Mesendoderm (in vitro differentiated cells): ENCODE results near the gene APIP.
"Not testable (repeated sequence)": the region's sequence is repeated elsewhere in the genome, so short reads cannot be mapped to it uniquely, and the experiment has no call there.

ENCODE experiments used
- DNase-seq: peaks from one replicate; pipeline ENCODE4 v3.0.0; 2013
- H2AK5ac ChIP-seq: 2 replicates; pipeline ENCODE4 v1.6.1; 2013; ENCODE audit warnings: low read length, inconsistent platforms
- H2BK120ac ChIP-seq: 2 replicates; pipeline ENCODE4 v1.6.1; 2013; ENCODE audit warnings: low read depth, mild to moderate bottlenecking, low read length, moderate library complexity, mixed read lengths
- H2BK15ac ChIP-seq: replicated peaks from 2 replicates; pipeline ENCODE4 v1.6.1; 2013; ENCODE audit warnings: low read depth, mild to moderate bottlenecking, moderate library complexity
- H2BK5ac ChIP-seq: 2 replicates; pipeline ENCODE4 v1.6.1; 2013; ENCODE audit warnings: low read length, inconsistent platforms
- H3K18ac ChIP-seq: 2 replicates; pipeline ENCODE4 v1.6.1; 2013; ENCODE audit warnings: mild to moderate bottlenecking, low read length, mixed read lengths
- H3K23ac ChIP-seq: one replicate; pipeline ENCODE4 v1.6.1; 2013; ENCODE audit warnings: low read length
- H3K27ac ChIP-seq: 2 replicates; pipeline ENCODE4 v1.5.1; 2013; ENCODE audit warnings: low read depth, mild to moderate bottlenecking, inconsistent platforms, low read length, moderate library complexity
- H3K27me3 ChIP-seq: 2 replicates; pipeline ENCODE4 v1.6.1; 2013; ENCODE audit warnings: low read length, control low read depth, mild to moderate bottlenecking, inconsistent platforms; ENCODE audit not compliant: insufficient read depth, poor library complexity
- H3K36me3 ChIP-seq: 2 replicates; pipeline ENCODE4 v1.6.1; 2013; ENCODE audit warnings: low read length, inconsistent platforms; ENCODE audit not compliant: control insufficient read depth, insufficient read depth
- H3K4ac ChIP-seq: one replicate; pipeline ENCODE4 v1.6.1; 2013; ENCODE audit warnings: low read depth, mild to moderate bottlenecking, low read length, moderate library complexity
- H3K4me1 ChIP-seq: 2 replicates; pipeline ENCODE4 v1.6.1; 2013; ENCODE audit warnings: low read depth, low read length, inconsistent platforms; ENCODE audit not compliant: control insufficient read depth
- H3K4me2 ChIP-seq: 2 replicates; pipeline ENCODE4 v1.6.1; 2013; ENCODE audit warnings: low read length
- H3K4me3 ChIP-seq: 2 replicates; pipeline ENCODE4 v1.5.1; 2013; ENCODE audit warnings: mild to moderate bottlenecking, low read length
- H3K56ac ChIP-seq: one replicate; pipeline ENCODE4 v1.6.1; 2013; ENCODE audit warnings: low read length
- H3K79me1 ChIP-seq: 2 replicates; pipeline ENCODE4 v1.6.1; 2013; ENCODE audit warnings: low read length, inconsistent platforms
- H3K79me2 ChIP-seq: 2 replicates; pipeline ENCODE4 v1.6.1; 2013; ENCODE audit warnings: mild to moderate bottlenecking, low read length; ENCODE audit not compliant: control insufficient read depth, insufficient read depth
- H3K9ac ChIP-seq: 2 replicates; pipeline ENCODE4 v1.6.1; 2013; ENCODE audit warnings: low read length, inconsistent platforms
- H4K5ac ChIP-seq: one replicate; pipeline ENCODE4 v1.6.1; 2013; ENCODE audit warnings: low read length
- H4K8ac ChIP-seq: one replicate; pipeline ENCODE4 v1.6.1; 2013; ENCODE audit warnings: low read depth, mild to moderate bottlenecking, control low read depth, low read length, moderate library complexity
- WGBS: extraction: QIAGEN DNeasy Blood & Tissue Kit; methylation state at CpG from one replicate; pipeline ENCODE4 v1.1.7; 2013; ENCODE audit warnings: low lambda C conversion rate, missing lambda C conversion rate; ENCODE audit not compliant: insufficient coverage; ENCODE audit errors: extremely low coverage; 5-methylcytosine and 5-hydroxymethylcytosine counted together

APIP gene

GRCh38 chr11:34921156-34921555 is 5.0 kb upstream of the APIP start:
- no peak overlapping the region for H3K9ac ChIP-seq
- H3K79me2 ChIP-seq: peaks cover 37% of the 10 kb centered on the region
- H3K4me3 ChIP-seq: no peak overlapping the region
- no peak overlapping the region for H3K4me2 ChIP-seq
- H3K4ac ChIP-seq: no peak overlapping the region
- H3K27me3 ChIP-seq: no peaks in the 10 kb centered on the region
- no peak overlapping the region for H3K27ac ChIP-seq
- H3K23ac ChIP-seq: no peak overlapping the region
- H3K79me1 ChIP-seq: peaks cover 6% of the 10 kb centered on the region
- H4K5ac ChIP-seq: no peak overlapping the region
- H4K8ac ChIP-seq: no peak overlapping the region
- H2BK5ac ChIP-seq: no peak overlapping the region
- H2BK15ac ChIP-seq: no peak overlapping the region
- no peak overlapping the region for H2BK120ac ChIP-seq
- no peak overlapping the region for H3K56ac ChIP-seq
- no peak overlapping the region for H3K18ac ChIP-seq
- no peak for DNase-seq
- WGBS: no CpG with 5 or more reads among the region's 4 CpGs
- H2AK5ac ChIP-seq: no peak overlapping the region
- no peaks in the 10 kb centered on the region for H3K36me3 ChIP-seq
- no peaks in the 10 kb centered on the region for H3K4me1 ChIP-seq

DNA sequence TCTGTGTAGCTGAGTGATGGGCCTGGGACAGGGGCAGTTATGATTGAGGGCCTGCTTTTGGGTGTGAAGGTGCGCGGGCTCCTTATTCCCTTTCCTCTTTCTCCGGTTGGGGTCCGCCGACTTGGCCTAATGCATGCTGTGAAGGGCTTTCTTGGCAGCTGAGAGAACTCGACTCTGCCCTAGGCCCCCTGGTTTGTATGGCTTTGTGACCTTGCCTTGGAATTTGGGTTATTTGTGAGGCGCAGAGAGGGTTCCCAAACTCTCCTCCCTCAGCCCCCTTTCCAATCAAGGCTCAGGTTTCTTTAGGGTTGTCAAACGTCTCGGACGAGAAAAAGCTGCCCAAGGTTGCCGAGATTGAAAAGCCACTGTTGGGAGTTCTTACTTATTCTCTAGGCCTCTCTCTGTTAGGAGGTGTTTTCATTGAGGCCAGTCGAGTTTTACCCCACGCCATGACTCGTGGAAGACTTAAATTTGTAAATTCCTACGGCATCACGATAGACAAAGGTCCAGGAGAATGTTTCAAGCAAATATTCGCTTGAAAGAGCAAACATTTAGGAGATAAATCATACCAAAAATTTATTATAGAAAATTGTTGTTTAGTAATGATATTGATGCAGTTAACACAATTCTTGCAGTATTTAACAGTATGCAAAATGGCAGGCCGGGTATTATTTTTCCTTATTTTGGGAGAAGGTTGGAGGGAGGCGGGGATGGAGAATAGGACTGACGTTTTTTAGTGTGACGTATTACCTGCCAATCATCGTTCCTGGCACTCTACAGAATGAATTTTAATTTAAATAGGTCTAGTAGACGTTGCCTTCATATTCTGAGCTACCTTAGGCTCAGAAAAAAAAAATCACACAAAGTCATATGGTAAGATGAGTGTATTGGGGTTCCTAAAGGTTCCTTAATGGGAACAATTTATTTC is 928 bp upstream of the APIP start:
- Histone ChIP-seq H2BK5ac (peak overlapping the region; percentile 71), H3K23ac (peak overlapping the region; percentile 59), H3K27ac (peak overlapping the region; percentile 82), H2BK120ac (peak overlapping the region; percentile 33), H3K79me1 (peaks cover 11% of the 10 kb centered on the region), H3K18ac (peak overlapping the region; percentile 89), H4K8ac (no peak overlapping the region), H3K4me3 (peak overlapping the region; percentile 70), H3K56ac (peak overlapping the region; percentile 95), H3K9ac (peak overlapping the region; percentile 92), H3K79me2 (peaks cover 39% of the 10 kb centered on the region), H2AK5ac (no peak overlapping the region), H3K4me2 (peak overlapping the region; percentile 94), H2BK15ac (no peak overlapping the region), H3K4ac (peak overlapping the region; percentile 7), H3K4me1 (no peaks in the 10 kb centered on the region), H4K5ac (no peak overlapping the region), H3K36me3 (no peaks in the 10 kb centered on the region), H3K27me3 (no peaks in the 10 kb centered on the region)
- no peak for DNase-seq
- WGBS: 100% methylated on average over 1 of the region's 23 CpGs

GRCh38 chr11:34915136-34916014 is 804 bp downstream of the APIP start:
- H3K18ac ChIP-seq: peak overlapping the region; percentile 93
- peak overlapping the region; percentile 89 for H3K4ac ChIP-seq
- H3K56ac ChIP-seq: peak overlapping the region; percentile 87
- H3K4me3 ChIP-seq: peak overlapping the region; percentile 70
- H3K36me3 ChIP-seq: no peaks in the 10 kb centered on the region
- peaks cover 8% of the 10 kb centered on the region for H3K79me1 ChIP-seq
- WGBS: no CpG with 5 or more reads among the region's 34 CpGs
- H2BK15ac ChIP-seq: no peak overlapping the region
- H3K4me1 ChIP-seq: no peaks in the 10 kb centered on the region
- no peak overlapping the region for H4K8ac ChIP-seq
- peak overlapping the region; percentile 91 for H3K9ac ChIP-seq
- peak overlapping the region; percentile 47 for H2BK120ac ChIP-seq
- H3K4me2 ChIP-seq: peak overlapping the region; percentile 51
- peaks cover 30% of the 10 kb centered on the region for H3K79me2 ChIP-seq
- H3K27me3 ChIP-seq: no peaks in the 10 kb centered on the region
- peak overlapping the region; percentile 20 for H2BK5ac ChIP-seq
- H3K27ac ChIP-seq: peak overlapping the region; percentile 93
- peak overlapping the region; percentile 0 for H3K23ac ChIP-seq
- no peak overlapping the region for H2AK5ac ChIP-seq
- H4K5ac ChIP-seq: peak overlapping the region; percentile 71
- DNase-seq: no peak

GRCh38 chr11:34913556-34913955 is 2.6 kb downstream of the APIP start:
- not testable (repeated sequence) for H3K4ac ChIP-seq, H4K8ac ChIP-seq, H3K4me1 ChIP-seq, H2AK5ac ChIP-seq, H3K18ac ChIP-seq, H3K9ac ChIP-seq, H2BK15ac ChIP-seq, H3K27me3 ChIP-seq, H3K36me3 ChIP-seq, H4K5ac ChIP-seq, DNase-seq, H2BK120ac ChIP-seq, H3K23ac ChIP-seq, H3K4me3 ChIP-seq, H3K56ac ChIP-seq, H3K27ac ChIP-seq, H3K4me2 ChIP-seq, H2BK5ac ChIP-seq
- WGBS: no CpG with 5 or more reads among the region's 10 CpGs
- Histone ChIP-seq H3K79me2 (peaks cover 25% of the 10 kb centered on the region), H3K79me1 (peaks cover 14% of the 10 kb centered on the region)

GRCh38 chr11:34911676-34912075 is 4.5 kb downstream of the APIP start:
- Histone ChIP-seq H3K4me2 (no peak overlapping the region), H3K79me1 (peaks cover 13% of the 10 kb centered on the region), H2AK5ac (no peak overlapping the region), H4K8ac (no peak overlapping the region), H2BK15ac (no peak overlapping the region), H3K27me3 (no peaks in the 10 kb centered on the region), H3K27ac (no peak overlapping the region), H2BK5ac (no peak overlapping the region), H3K56ac (no peak overlapping the region), H3K4me1 (no peaks in the 10 kb centered on the region), H3K4me3 (no peak overlapping the region), H3K79me2 (peaks cover 7% of the 10 kb centered on the region), H3K9ac (no peak overlapping the region), H3K18ac (no peak overlapping the region), H3K4ac (no peak overlapping the region), H3K36me3 (no peaks in the 10 kb centered on the region), H2BK120ac (no peak overlapping the region), H3K23ac (no peak overlapping the region), H4K5ac (no peak overlapping the region)
- DNase-seq: no peak
- no CpG with 5 or more reads among the region's 2 CpGs for WGBS
